HG03045 (cell line): ENCODE data around the gene NAT10.

Source experiments
- ATAC-seq: cut with Tn5 transposase; IDR thresholded peaks from one replicate; pipeline ENCODE4 v1.9.1; 2021; ENCODE audit warnings: mild to moderate bottlenecking, moderate library complexity; ENCODE audit not compliant: unreplicated experiment

The NAT10 gene

DNA sequence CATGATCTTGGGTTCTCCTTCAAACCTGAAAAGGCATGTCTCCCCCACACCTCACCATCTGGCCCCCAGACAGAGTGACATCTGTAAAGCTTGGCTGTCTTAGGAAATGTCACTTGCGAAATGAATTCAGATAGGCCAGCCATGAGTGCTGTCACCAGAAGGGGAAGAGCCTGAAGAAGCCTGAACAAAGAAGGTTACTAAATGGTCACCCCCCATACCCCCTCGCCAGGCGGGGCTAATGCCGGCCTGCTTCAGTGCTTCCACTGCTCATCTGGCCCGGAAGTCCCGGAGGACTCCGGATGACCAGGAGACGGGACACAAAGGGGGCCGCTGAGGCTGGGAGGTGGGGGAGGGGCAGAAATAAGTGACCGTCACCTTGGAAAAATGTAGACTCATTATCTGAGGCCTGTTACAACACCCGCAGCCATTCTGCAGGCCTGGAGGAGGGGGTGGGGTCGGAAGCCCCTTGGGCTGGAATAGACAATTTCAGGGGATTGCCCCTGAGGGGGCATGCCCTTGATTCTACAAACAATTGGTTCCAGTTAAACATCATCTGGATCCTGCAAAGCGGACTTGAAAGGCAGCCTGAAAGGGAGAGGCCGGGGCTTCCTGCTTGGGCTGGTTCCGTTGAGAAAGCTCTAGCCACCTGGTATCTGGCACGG lies 43.2 kb downstream of the NAT10 start:
- ATAC-seq, result no peak

DNA sequence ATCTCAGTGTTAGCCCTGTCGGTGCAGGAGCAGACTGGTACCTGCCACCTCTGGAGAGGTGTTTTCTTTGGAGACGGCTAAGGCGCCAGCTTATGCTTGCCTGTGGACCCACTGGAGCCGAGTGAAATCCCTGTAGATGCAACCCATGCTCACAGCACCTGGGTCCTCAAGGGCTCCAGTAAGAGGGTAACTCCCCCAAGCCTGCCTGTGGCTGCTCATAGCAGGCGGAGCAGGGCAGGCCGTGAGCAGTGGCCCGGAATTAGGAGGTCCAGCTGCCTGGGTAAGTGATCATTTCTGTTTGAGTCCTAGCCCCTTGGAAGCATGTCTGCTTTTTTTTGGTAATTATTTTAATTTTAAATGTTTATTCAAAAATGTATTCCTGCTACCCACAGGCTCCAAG lies 43.8 kb downstream of the NAT10 start:
- ATAC-seq, result no peak

DNA sequence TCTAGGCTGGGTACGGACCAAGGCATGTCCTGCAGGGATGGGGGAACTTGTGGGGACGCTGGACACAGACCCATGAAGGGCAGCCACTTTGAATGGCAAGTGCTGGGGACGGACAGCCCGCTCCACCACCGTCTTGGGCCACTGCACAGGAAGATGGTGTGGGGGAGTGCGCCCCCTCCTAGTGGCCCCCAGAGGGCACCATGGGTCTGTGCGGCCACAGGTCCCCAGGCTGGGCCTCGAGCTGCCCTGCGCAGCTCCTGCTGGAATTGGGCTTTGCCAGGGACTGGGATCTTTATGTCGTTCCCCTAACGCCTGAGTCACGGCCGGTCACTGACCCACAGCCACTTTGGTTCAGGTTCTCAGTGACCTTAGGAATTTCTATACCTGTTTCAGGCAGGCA lies 44.4 kb downstream of the NAT10 start:
- no peak for ATAC-seq

DNA sequence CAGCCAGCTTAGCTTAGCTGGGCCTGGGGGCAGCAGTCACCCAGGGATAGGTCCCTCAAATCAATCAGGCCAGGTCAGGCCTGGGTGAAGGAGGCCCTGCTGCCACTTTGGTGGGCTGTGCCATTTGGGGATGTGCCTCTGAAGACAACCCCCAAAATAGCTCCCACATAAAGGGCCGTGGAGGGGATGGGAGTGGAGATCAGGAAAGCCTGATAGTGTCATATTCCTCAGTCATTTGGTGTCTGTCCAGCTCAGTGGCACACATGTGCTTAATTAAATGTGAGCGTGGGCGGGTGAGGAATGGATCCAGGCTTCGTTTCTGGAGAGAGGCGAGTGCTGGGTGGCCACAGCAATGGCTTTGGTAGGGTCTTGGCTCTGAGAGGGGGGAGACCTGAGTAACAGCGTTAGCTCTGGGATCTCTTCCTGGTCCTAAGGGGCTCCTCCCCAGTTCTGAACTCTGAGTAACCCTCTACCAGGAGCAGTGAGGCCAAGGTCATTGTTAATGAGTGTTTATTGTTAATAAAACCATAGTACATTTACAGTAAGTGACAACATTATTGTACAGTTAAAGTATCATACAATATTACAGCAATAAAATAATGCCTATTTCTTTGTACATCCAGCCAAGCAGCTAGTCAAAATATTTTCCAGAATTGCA lies 45.2 kb downstream of the NAT10 start:
- ATAC-seq, result no peak

DNA sequence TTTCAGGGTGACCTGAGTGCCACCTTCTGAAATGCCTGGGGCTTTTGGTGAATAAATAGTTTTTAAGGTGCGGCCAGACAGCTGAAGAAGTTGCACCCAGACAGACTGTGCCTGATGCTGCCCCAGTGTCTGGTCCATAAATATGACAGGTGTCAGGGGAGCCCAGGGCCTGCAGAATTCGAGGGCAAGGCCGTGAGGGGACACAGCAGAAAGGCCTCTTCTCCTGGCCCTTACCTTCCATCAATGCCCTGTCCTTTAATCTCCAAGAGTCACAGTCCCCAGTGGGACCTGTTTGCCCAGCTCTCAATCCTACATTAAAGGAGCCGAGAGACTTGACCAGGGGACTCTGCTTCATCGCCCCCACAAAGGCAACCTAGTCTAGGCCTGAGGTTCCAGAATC lies 45.7 kb downstream of the NAT10 start:
- ATAC-seq, result no peak

DNA sequence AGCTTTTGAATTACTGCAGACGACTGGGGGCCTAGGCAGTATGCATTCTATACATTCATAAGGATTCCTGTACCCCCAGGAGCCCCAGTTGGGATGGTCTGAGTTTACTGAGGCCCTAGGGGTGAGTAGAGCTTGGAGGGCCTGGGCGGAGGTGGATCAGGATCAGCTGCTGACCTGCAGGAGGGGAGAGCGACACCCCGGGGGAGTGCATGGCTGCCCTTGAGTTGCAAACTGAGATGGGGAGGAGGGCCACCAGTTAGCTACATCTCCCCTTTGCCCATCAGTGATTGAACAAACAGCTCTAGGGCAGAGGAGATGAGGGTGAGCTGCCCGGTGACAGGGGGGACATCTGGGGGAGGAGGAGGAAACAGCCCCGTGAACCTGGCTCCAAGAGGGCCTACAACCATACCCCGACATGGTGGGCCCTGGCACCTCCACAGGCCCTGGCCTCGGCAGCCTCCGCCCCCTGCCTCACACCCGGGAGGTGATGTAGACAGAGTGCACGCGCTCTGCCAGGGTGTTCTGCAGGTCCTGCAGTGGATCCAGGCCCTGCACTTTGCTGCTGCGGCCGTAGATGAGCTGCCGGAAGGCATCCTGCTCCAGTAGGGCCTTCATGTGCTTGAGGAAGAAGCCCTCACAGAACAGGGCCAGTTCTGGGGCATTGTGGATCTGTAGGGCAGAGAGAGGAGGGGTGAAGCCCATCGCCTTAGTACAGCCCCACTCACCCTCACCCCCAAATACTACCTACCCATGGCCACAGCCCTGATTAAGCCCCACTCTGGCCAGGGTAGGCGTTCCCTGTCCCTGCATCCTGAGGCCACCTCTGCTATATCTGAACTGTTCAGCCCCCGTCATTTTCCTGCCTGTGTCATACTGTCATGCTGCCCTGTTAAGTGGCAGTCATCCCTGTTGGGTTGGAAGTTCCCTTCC lies 46.8 kb downstream of the NAT10 start:
- ATAC-seq, result no peak

DNA sequence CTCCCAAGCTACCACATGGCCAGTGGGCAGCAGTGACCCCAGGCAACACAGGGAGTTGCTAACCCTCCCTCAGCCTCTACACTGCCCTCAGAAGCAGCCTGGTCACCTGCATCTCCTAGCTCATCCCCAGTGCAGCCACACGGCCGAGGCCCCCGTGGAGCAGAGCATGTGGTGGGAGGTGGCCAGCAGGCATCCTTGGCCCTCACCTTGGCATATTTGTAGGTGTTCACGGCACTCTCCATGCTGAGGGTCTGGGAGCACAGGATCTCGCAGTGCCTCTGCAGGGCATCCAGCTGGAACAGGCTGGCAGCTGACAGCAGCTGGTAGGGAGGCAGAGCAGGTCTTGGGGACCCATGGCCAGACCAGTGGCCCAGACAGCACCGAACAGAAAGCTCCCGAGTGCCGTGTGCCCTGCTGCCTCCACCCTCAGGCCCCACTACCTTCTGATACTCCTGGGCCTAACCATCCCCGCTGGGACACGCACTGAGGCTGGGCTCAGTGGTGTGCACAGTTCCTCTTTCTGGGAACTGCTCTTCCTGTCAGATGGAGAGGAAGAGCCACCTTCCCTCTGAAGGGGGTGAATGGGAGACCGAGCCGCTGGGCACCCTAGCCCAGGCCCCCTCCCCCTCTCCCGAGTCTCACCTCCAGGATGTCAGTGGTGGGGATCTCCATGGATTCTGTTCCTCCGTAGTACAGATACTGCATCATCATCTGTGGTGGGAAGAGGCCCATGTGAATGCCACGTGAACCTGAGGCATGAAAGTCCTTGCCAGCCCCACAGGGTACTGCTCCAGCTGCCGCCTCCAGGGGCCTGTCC lies 48.8 kb downstream of the NAT10 start:
- ATAC-seq, result peak; percentile 52

DNA sequence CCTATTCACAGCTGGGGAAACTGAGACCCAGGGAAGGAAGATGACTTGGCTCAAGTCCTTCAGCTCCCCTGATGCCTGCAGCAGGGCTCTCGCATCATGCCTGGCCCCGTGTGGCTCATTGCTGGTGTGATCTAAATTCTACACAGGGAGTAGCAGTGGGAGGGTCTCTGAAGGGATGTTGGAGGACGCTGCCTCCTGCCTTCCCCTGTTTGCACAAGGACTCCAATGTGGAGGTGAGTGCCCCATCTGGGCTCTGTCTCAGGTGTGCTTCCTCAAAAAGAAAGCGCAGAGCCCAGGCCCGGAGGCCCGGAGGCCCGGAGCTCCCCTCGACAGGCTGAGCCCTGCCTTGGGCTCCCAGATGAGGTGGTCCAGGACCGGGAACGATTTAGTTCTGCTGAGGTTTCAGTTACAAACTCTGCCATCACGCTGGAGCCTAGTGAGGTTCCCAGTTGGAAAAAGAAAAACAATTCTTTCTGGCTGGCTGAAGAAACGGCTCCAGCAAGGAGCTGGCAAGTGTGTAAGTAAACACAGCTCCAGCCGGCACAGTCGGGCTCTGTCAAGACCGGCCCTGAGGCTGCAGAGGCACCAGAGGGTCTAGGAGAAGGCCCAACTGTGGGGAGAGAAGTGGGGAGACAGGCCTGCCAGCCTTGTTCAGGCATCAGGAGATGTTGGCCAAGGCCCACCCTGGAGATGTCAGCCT lies 49.8 kb downstream of the NAT10 start:
- ATAC-seq, result no peak

DNA sequence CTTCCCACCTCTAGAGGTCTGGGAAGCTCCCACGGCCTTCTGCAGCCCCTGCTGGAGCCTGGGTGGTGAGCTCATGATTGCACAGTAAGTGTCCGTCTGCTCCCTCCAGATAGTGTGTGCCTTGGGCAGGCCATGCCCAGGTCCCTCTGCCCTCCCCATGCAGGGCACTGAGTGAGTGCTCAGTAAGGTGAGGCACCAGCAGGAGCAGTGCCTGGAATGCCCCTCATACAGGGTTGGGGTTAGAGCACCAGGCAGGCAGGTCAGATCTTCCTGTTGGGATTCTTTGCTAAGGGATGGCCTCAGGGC lies 50.3 kb downstream of the NAT10 start:
- ATAC-seq, result no peak

DNA sequence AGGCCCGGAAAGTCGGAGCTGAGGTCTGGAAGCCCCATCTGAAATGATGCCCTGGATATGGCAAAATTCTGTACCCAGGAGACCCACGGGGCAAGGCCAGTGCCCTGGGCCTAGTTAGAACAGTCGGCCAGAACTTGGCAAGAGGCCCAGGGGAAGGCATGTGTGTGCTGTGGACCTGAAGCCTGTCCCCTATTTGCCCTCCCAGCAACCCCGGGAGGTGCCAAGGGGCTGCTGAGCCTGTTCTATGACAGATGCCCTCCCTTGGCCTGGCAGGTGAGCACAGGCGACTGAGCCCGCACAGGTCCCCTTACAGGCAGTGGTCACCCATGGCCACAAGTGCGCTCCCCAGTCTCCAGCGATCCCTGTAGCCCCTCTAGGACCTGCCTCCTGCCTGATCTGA lies 51.7 kb downstream of the NAT10 start:
- no peak for ATAC-seq

DNA sequence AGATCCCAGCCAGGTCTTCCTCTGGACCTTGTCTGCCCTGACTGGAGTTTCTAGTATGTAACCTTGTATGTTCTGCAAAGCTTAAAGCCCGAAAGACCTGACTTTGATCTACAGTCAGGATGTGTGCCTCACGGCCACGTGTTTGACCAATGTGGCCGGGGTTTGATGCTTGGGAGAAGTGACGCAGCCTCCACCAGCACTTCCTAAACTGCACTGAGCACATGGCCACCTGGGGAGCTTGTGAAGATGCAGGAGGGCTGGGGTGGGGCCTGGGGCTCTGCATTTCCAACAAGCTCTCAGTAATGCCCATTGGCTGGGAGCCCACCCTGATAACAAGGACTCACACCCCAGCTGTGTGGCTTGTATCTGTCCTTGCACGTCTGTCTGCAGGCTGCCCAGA lies 53.2 kb downstream of the NAT10 start:
- no peak for ATAC-seq

DNA sequence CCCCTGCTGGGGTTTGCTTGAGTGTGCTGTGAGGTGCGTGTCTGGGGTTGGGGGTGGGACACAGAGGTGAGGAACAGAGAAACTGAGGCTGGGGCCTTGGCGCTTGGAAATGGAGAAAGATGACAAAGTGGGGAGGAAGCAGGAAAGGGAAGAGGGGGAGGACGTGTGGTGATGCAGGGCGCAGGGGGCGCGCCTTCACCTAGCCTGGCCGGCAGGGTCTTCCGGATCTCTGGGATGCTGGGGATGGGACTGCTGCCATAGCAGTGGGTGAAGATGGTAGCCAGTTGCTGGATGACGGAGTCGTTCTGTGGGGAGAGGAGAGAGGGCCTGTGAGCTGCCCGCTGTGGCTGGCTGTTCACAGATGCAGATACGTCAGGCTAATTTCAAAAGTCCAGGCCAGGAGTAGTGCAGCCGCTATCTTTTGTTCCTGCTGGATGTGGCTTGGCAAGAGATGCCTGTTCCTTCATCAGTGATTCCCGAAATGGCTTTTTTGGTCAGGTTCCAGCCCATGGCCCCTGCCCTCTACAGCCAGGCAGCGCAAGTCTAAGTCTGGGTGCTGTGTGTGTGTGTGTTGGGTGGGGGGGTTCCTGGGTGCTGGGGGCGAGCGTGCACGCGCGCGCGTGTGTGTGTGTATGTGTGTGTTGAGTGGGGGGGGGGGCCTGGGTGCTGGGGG lies 54.8 kb downstream of the NAT10 start:
- ATAC-seq, result no peak

DNA sequence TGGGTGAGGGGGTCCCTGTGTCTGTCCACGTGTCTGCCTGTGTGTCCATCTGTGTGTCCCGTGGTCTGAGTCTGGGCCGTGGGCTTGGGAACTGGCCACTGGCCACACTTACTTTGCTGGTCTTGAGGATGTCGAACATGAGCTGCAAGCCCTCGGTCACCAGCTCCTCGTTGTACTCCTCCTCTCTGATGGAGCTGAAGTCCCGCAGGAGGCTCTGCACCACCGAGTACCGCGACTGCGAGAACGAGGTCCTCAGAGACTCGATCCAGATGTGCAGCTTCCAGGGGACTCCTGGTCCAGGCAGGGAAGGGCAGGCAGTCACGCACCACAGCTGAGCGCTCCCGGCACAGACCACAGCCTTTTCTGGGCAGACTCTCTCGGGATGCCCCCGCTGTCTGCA lies 55.4 kb downstream of the NAT10 start:
- ATAC-seq, result no peak

DNA sequence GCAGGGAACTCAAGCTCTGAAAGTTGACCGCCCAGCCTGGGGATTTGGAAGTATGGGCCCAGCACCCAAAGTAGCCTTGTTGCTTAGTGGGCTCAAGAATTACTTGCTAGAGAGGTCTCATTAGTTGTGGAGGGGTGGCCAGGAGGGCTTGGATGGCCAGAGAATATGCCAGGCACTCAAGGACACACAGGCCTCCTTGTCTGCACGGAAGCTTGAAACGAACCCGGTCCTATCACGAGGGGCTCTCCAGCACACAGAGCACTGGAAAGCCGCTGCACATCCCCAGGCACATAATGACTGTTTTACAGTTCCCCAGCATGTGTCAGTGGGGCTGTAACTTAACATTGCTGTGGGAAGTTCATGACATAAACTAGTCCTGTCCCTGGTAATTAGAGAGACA lies 55.9 kb downstream of the NAT10 start:
- ATAC-seq, result no peak

DNA sequence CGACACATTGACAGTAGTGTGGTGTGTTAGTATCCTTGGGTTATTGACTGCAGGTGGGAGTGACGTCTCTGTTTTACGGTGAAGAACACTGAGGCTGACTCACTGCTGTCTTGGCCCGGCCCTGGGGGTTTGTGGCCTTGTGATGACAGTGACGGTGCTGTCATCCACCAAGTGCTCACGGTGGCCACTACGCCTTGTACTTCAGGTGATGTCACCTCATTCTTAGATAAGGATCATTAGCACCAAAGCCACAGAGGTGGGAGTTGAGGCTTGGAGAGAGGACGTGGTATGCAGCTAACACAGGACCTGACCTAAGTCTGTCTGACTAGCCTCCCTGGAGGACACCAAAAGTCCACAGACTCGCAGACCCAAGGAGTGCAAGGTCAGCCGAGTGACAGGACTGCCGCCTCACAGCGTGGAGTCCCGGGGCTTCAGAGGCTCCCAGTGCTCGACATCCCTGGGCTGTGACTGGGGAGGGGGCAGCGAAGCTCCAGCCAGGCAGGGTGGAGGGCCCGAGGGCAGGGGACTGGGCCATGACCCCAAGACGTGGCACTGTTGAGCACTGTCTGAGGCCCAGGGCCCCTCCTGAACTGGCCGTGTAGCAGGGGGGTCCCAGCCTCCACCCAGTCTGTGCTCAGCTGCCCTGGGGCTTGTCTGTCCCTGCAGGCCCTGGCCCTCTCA lies 56.5 kb downstream of the NAT10 start:
- no peak for ATAC-seq

DNA sequence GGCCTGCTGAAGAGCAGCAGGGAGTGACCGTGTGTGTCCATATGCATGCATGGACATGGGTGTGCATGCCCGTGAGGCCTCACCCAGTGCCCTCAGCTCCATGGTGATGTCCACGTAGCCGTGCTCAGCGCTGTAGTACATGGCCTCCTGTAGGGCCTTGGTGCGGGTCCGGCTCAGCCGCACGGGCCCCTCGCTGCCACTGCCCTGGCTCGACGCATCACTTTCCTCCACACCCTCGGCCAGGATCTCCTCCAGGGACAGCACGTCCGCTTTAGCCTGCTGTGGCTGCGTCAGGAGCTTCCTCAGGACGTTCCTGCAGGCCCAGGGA lies 57.0 kb downstream of the NAT10 start:
- ATAC-seq, result no peak

DNA sequence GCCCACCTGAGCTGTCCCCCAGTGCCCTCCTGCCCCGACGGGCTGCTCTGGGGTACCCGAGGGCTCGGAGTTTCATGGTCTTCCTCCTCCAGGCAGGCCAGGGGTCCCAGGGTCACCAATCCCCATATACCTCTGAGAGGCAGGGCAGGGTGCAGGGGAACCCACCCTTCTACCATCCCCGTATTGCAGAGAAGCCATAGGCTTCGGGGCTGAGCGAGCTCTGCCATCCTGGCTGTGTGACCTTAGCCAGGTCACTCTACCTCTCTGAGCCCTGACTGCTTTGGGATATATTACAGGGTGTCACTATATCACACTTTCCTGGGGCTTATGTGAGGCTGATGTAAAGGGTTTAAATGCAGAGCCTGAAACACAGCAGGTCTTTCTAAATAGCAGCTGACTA lies 57.4 kb downstream of the NAT10 start:
- ATAC-seq, result no peak

DNA sequence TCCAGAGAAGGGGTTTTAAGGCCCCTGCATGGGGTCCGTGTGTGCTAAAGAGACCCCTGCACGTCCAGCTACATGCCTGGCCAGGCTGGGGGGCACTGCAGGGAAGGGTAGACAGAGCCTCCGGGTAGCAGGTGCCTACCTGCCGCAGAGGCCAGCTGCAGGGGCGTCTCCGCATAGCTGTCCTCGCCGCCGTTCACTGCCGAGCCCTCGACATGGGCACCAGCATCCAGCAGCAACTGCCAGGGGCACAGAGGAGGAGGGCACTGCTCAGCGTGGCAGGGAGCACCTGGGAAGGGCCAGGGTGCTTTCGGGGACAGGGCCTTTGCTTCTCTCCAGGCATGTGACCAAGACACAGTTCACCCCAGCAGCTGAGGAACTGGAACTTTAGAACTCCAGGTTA lies 59.7 kb downstream of the NAT10 start:
- no peak for ATAC-seq

DNA sequence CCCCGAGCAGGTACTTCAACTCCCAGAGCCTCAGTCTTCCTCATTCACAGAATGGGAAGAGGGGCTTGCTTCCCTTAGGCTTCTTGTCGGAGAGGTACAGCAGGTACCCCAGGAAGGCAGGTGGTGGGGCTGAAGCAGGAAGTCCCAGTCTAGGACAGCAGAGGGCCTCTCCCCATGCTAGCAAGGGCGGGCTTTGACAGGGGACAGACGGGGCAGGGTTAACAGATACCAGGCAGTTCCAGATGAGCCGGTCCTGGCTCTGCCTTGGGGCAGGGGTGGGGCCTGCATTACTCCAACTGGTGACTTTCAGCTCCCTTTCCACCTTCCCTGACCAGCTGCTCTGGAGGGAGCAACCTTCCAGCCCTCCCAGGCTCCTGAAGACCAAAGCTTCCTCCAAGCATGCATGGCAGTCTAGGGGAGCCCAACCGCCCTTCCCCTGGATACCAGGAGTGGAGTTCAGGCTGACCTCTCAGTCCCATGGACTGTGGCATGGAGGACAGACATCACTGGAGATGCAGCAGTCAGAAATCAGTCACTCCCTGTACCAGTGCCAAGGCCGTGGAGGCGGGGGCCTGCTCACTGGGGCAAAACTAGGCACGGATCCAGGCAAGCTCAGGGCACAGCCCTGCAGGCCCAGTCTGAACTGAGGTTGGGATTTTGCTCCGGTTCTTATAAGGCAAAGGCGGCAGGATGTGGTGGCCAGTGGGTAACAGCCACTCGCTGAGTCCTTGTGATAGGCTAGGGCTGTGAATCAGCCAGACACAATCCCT lies 60.5 kb downstream of the NAT10 start:
- no peak for ATAC-seq
